GM12892 (cell line): ENCODE results near the gene GALNT2.

Experiments used
- POLR2A ChIP-seq: IDR thresholded peaks from 2 replicates; pipeline ENCODE4 v1.6.1; 2011; ENCODE audit warnings: low read depth, low read length, control low read depth
- POLR2AphosphoS5 ChIP-seq: IDR thresholded peaks from 2 replicates; pipeline ENCODE4 v1.6.1; 2011; ENCODE audit warnings: low read depth, low read length, control low read depth
- TAF1 ChIP-seq: IDR thresholded peaks from 2 replicates; pipeline ENCODE4 v1.6.1; 2011; ENCODE audit warnings: low read depth, mild to moderate bottlenecking, control low read depth, low read length, borderline replicate concordance

GRCh38 chr1:230083053-230083452 lies 16.0 kb downstream of the GALNT2 start:
- TF ChIP-seq POLR2A (no peak), POLR2AphosphoS5 (no peak), TAF1 (no peak)
